ENCODE results near the gene LMTK2.

Gene LMTK2

DNA sequence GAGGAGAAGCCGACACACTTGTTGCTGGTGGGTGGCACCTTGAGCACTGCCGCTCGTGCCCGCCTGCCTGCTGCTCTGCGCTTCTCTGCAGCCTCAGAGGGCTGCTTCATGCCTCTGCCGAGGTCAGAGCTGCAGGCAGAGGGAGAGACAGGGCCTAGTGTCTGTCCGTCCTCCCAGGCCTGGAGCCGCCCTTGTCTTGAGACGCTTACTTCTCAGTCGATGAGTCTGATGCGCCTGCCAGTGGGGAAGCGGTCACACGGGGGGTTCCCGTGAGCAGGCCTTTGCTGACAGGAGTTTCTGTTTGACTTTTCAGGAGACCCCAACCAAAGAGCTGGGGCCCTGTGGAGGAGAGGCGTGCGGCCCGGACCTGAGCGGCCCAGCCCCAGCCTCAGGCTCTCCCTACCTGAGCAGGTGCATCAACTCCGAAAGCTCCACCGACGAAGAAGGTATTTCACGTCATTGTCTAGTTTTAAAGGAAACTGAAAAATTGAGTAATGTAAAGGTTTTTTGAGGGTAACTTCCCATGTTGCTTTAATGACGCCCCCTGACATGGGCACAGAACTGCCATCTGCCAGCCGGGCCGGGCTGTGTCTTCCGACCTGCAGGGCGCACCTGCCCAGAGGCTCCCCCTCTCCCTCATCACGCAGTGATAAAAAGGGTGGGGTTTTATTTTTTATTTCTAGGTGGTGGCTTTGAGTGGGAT is 96.8 kb downstream of the LMTK2 start:
- no peak for DNase-seq (ENCODE audit: low read depth)

DNA sequence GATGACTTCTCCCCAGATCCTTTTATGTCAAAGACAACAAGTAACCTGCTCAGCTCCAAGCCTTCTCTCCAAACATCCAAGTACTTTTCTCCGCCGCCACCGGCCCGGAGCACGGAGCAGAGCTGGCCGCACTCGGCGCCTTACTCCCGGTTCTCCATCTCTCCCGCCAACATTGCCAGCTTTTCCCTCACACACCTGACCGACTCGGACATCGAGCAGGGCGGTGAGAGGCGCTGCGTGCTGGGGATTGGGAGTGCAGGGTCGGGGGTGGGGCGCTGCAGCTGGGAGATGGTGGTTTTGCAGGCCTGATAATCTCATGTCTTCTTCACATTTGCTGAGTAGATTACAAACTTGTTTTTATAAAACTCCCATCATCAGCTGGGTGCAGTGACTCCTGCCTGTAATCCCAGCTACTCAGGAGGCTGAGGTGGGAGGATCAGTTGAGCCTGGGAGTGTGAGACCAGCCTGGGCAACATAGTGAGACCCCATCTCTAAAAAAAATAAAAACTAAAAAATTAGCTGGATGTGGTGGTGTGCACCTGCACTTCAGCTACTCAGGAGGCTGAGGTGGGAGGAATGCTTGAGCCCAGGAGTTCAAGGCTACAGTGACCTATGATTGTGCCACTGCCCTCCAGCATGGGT is 97.4 kb downstream of the LMTK2 start:
- TF ChIP-seq, protein P1, sequence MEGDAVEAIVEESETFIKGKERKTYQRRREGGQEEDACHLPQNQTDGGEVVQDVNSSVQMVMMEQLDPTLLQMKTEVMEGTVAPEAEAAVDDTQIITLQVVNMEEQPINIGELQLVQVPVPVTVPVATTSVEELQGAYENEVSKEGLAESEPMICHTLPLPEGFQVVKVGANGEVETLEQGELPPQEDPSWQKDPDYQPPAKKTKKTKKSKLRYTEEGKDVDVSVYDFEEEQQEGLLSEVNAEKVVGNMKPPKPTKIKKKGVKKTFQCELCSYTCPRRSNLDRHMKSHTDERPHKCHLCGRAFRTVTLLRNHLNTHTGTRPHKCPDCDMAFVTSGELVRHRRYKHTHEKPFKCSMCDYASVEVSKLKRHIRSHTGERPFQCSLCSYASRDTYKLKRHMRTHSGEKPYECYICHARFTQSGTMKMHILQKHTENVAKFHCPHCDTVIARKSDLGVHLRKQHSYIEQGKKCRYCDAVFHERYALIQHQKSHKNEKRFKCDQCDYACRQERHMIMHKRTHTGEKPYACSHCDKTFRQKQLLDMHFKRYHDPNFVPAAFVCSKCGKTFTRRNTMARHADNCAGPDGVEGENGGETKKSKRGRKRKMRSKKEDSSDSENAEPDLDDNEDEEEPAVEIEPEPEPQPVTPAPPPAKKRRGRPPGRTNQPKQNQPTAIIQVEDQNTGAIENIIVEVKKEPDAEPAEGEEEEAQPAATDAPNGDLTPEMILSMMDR (conservative IDR thresholded peaks at IDR 0.05; ENCODE audit: low read length) = no peak
- DNase-seq (ENCODE audit: low read depth) = no peak
- H3K4me3 ChIP-seq (ENCODE audit: low read length) = no peak overlapping the region

More for the DNA sequence above, 96.8 kb downstream of the LMTK2 start:
- TF ChIP-seq, protein P1 (conservative IDR thresholded peaks at IDR 0.05; ENCODE audit: low read length) = no peak
- no peak overlapping the region for H3K4me3 ChIP-seq (ENCODE audit: low read length)

DNA sequence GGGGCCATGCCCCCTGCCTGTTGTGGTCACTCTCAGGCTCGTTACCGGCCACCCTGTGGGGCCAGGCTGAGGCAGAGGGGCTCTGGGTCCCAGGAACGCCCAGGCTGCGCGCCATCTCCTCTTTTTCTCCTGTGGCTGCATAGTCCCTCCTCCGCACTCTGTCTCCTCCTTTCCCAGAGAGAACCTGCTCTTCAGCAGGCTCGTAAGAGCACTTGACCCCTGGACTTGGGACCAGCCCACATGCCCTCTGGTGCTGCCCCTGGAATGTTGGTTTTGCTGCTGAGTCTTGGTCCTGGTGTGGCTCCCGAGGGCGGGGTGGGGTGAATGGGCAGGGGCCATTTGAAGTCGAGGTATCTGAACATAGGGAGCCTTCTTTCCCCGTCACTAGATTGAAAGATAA is 98.0 kb downstream of the LMTK2 start:
- no peak for DNase-seq (ENCODE audit: low read depth)
- no peak overlapping the region for H3K4me3 ChIP-seq (ENCODE audit: low read length)
- TF ChIP-seq, protein P1 (conservative IDR thresholded peaks at IDR 0.05; ENCODE audit: low read length) = no peak

DNA sequence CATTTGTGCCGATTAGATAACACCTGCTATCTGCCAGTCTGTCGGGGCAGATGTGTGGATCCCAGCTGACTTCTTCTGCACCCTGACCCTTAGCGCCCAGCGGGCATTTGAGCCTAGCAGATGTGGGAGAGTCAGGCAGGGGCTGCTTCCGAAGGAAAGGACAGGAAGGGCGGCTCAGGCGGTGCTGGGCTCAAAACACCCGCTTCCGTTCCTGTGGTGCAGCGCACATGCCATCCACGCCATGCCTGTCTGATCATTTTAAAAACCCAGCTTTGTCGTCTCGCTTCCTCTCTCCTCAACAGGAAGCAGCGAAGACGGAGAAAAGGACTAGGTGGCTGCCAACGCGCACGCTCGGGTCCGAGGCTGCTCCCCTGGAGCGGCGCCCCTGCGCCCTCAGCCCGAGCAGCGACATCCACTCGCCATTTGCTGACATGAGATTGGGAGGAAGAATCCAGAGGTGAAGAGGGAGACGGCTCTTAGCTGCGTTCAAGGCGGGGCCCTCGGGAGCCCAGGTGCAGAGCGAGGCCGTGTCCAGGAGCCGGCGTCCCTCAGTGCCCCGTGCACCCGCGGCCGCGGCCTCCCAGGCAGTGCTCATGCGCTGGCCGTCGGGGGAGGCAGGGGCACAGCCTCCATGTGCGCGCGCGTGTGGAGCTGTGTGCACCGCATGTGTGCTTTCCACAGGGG is 98.6 kb downstream of the LMTK2 start:
- TF ChIP-seq, protein P1 (conservative IDR thresholded peaks at IDR 0.05; ENCODE audit: low read length) = no peak
- H3K4me3 ChIP-seq (ENCODE audit: low read length) = no peak overlapping the region
- DNase-seq (ENCODE audit: low read depth) = no peak

DNA sequence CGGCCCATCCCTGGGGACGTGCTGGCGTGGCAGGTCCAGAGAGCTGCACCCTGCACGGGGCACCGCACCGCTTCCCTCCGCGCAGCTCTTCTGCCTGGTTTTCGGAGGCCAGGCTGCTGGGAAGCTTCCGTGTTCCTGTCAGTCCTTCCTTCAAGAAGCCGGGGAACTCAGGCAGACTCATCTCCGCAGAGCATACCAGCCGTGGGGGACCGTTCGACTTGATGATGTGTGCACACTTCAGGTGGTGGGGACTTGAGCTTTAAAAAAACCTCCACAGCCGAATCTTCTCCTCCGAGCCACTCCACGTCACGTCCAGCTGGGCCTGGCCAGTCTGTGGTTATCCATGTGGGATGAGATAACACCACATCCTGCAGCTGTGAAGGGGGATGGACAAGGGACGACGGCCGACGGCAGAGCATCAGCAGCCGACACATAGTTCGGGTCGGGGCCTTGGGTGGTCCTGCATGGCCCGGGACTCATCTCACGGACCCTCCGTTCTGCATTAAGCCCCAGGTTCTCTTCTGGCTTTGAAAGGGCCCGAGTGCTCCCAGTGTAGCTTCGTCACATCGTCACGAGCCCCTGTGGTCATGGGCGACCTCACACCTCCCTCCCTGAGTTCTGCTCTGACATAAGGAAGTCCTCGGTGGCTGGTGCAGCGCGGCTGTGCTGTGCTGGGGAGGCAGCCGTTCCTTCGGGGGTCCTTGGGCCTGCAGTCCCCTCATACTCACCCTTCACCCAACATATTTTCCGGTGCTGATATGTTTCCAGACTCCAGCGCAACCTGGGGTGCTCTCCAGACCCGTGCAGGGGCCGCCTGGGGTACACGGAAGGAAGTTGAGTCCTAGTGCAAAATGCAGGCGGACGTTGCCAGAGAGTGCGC is 100.0 kb downstream of the LMTK2 start:
- DNase-seq (ENCODE audit: low read depth) = no peak
- no peak overlapping the region for H3K4me3 ChIP-seq (ENCODE audit: low read length)
- TF ChIP-seq, protein P1 (conservative IDR thresholded peaks at IDR 0.05; ENCODE audit: low read length) = no peak

DNA sequence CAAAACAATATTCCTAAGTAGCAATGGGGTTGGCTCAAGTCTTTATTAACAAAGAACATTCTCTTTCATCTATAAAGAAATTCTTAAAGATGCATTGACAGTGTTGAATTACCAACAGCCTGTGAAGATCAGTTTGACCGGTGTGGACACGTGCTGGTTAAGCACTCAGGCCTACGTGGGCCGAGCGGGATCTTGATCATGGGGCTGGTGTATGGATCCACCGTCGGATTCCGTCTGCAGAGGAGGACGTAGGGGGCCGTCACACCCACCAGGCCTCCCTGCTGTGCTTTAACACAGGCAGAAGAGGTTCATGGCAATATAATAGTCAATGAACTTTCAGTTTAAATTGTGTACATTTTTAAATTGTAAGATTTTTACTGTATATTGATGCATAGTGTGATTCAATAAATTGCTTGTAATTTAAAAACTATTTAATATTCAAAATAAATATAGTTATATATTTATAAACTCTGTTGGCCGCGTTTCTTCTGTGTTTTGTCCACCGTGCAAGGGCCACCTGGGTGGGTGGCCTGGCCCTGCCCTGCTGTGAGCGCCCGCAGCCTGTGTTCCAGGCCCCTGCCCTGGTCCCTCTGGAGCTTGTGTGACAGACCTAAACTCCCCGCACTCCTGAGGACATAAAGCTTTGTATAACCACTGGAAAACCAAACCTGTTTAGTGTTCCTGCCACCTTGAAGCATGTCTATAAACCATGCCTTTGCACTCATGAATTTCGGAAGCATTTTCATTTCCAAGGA is 102.7 kb downstream of the LMTK2 start:
- no peak for DNase-seq (ENCODE audit: low read depth)
- TF ChIP-seq, protein P1 (conservative IDR thresholded peaks at IDR 0.05; ENCODE audit: low read length) = no peak

More for the DNA sequence above, 102.7 kb downstream of the LMTK2 start:
- H3K4me3 ChIP-seq (ENCODE audit: low read length) = no peak overlapping the region
